K562 (cell line): ENCODE data around the gene TRAPPC5. TPM values are rescaled to one million over a fixed set of nuclear protein-coding genes. Genes with fewer than 3 reads are reported as not detected.

Source experiments
- ATAC-seq: fragments of 200-7000 bp; cut with Tn5 transposase; 3 replicates; pipeline ENCODE4 v1.9.1; 2020; ENCODE audit warnings: moderate library complexity
- BruUV-seq: library from RNA; stranded (reverse); fragments of 400-500 nt; replicated peaks from 2 replicates; lab custom pipeline; 2021; lab: Mats Ljungman, UMichigan
- CTCF ChIA-PET: fragments of 300-600 bp; formaldehyde crosslinking; extraction: SDS; loops from one replicate; lab custom pipeline; 2021; ENCODE audit warnings: low intra/inter-chr PET ratio; lab: Yijun Ruan, JAX
- POLR2A ChIA-PET: fragments of 300-600, 350-650 bp; sonication (Branson Sonifier 250); formaldehyde crosslinking; extraction: SDS; loops from one replicate; lab custom pipeline; 2021; ENCODE audit warnings: antibody characterized with exemption, inconsistent platforms; lab: Yijun Ruan, JAX
- DNase-seq, 4 experiments: peaks; one replicate each; pipeline versions ENCODE4 v3.0.0 to v3.0.0-alpha.2; 2011 to 2018; ENCODE audit warnings: low spot score in 3 of 4, mixed read lengths in 3 of 4; ENCODE audit errors: extremely low read depth in 1 of 4
- FAIRE-seq: peaks from 2 replicates; lab custom pipeline; 2011; peaks lifted over from hg19 to GRCh38; lab: Jason Lieb, UNC
- H2AFZ ChIP-seq: 2 replicates; pipeline ENCODE4 v1.6.0; 2011; ENCODE audit warnings: low read depth, low read length, control low read depth, inconsistent platforms
- H3K27ac ChIP-seq: fragments of 200-600 bp; 3 replicates; pipeline ENCODE4 v1.8.0; 2011; ENCODE audit warnings: low read depth, mild to moderate bottlenecking, control low read depth, inconsistent platforms, low read length, moderate library complexity, mixed read lengths; ENCODE audit errors: extremely low read depth
- H3K27me3 ChIP-seq, 2 experiments: fragments of 300-600 bp in 1 of 2; 2 replicates in 1 of 2; 3 replicates in 1 of 2; pipeline versions ENCODE4 v1.6.0 to v1.8.0; 2011; ENCODE audit warnings: inconsistent platforms in 2 of 2, low read length in 2 of 2, mild to moderate bottlenecking in 1 of 2, mixed read lengths in 1 of 2, moderate library complexity in 1 of 2; ENCODE audit not compliant: control insufficient read depth in 2 of 2, insufficient read depth in 2 of 2
- H3K36me3 ChIP-seq: fragments of 300-600 bp; 3 replicates; pipeline ENCODE4 v1.8.0; 2011; ENCODE audit warnings: mild to moderate bottlenecking, low read length, inconsistent platforms; ENCODE audit not compliant: control insufficient read depth, insufficient read depth
- H3K4me1 ChIP-seq, 2 experiments: fragments of 200-600 bp in 1 of 2; replicated peaks in 1 of 2; 2 replicates in 1 of 2; 3 replicates in 1 of 2; pipeline versions ENCODE4 v1.5.1 to v1.8.0; 2011; ENCODE audit warnings: inconsistent platforms in 2 of 2, low read length in 2 of 2, mild to moderate bottlenecking in 1 of 2, mixed read lengths in 1 of 2, moderate library complexity in 1 of 2; ENCODE audit not compliant: control insufficient read depth in 2 of 2, insufficient read depth in 2 of 2
- H3K4me2 ChIP-seq: 2 replicates; pipeline ENCODE4 v1.6.1; 2011; ENCODE audit warnings: low read length, control low read depth, inconsistent platforms, mixed read lengths; ENCODE audit not compliant: insufficient read depth
- H3K4me3 ChIP-seq: fragments of 200-600 bp; sonication (generic), shearing (Covaris generic); 2 replicates; pipeline ENCODE4 v1.5.1; 2016; ENCODE audit warnings: control low read depth, inconsistent platforms
- H3K79me2 ChIP-seq: fragments of 200-600 bp; 3 replicates; pipeline ENCODE4 v1.8.0; 2011; ENCODE audit warnings: low read length, inconsistent platforms; ENCODE audit not compliant: control insufficient read depth, insufficient read depth
- H3K9ac ChIP-seq, 2 experiments: 2 replicates each; pipeline versions ENCODE4 v1.6.0 to v1.6.1; 2011; ENCODE audit warnings: low read depth in 2 of 2, low read length in 2 of 2, control low read depth in 1 of 2, inconsistent platforms in 1 of 2, mild to moderate bottlenecking in 1 of 2, mixed read lengths in 1 of 2; ENCODE audit not compliant: insufficient read depth in 1 of 2
- H3K9me1 ChIP-seq: one replicate; pipeline ENCODE4 v1.6.0; 2011; ENCODE audit warnings: inconsistent platforms, mild to moderate bottlenecking, low read length, moderate library complexity; ENCODE audit not compliant: control insufficient read depth, insufficient read depth
- H3K9me3 ChIP-seq: replicated peaks from 2 replicates; pipeline ENCODE4 v1.5.1; 2011; ENCODE audit warnings: low read depth, low read length, inconsistent platforms; ENCODE audit not compliant: control insufficient read depth, insufficient read depth
- H4K20me1 ChIP-seq: replicated peaks from 2 replicates; pipeline ENCODE4 v1.6.1; 2011; ENCODE audit warnings: low read length, inconsistent platforms, mixed read lengths; ENCODE audit not compliant: control insufficient read depth, insufficient read depth
- ARID3A ChIP-seq: IDR thresholded peaks from 2 replicates; pipeline ENCODE4 v1.6.1; 2012; ENCODE audit warnings: low read depth, low read length, improper control_type of control experiment, borderline replicate concordance
- ARNT ChIP-seq, 2 experiments: fragments of 450-650 bp; IDR thresholded peaks; 2 replicates each; pipeline ENCODE4 v1.6.1; 2016; ENCODE audit warnings: mild to moderate bottlenecking in 1 of 2
- DPF2 ChIP-seq: fragments of 450-650 bp; IDR thresholded peaks from 2 replicates; pipeline ENCODE4 v1.6.1; 2016
- HNRNPL ChIP-seq: fragments of 200-400 bp; formaldehyde crosslinking; IDR thresholded peaks from 2 replicates; pipeline ENCODE4 v1.6.1; 2017; ENCODE audit warnings: low read depth, mild to moderate bottlenecking, low read length
- L3MBTL2 ChIP-seq: fragments of 450-650 bp; IDR thresholded peaks from 2 replicates; pipeline ENCODE4 v1.6.1; 2016; ENCODE audit warnings: mild to moderate bottlenecking, moderate library complexity
- MLLT1 ChIP-seq, 2 experiments: fragments of 450-650 bp; IDR thresholded peaks; 2 replicates each; pipeline ENCODE4 v1.6.1; 2016
- PBX2 ChIP-seq, 2 experiments: IDR thresholded peaks in 1 of 2; conservative IDR thresholded peaks in 1 of 2; 2 replicates each; pipeline ENCODE4 v1.6.1; 2016; ENCODE audit warnings: low read depth in 2 of 2, mild to moderate bottlenecking in 1 of 2, missing compliant biosample characterization in 1 of 2, missing genetic modification characterization in 1 of 2, moderate library complexity in 1 of 2
- POLR3A ChIP-seq: IDR thresholded peaks from 2 replicates; pipeline ENCODE4 v1.6.1; 2011; ENCODE audit warnings: borderline replicate concordance, mild to moderate bottlenecking, moderate library complexity; ENCODE audit not compliant: insufficient read length, insufficient read depth; ENCODE audit errors: extremely low read depth
- RBM25 ChIP-seq: fragments of 200-400 bp; formaldehyde crosslinking; IDR thresholded peaks from 2 replicates; pipeline ENCODE4 v1.6.1; 2018; ENCODE audit warnings: low read length, low read depth, moderate library complexity; ENCODE audit not compliant: severe bottlenecking
- RNF2 ChIP-seq: sonication (generic); IDR thresholded peaks from 2 replicates; pipeline ENCODE4 v1.6.1; 2016
- TBP ChIP-seq: optimal IDR thresholded peaks from 2 replicates; pipeline ENCODE3; 2011; ENCODE audit warnings: low read depth, low read length, improper control_type of control experiment
- TRIM24 ChIP-seq, 2 experiments: fragments of 450-650 bp; IDR thresholded peaks; 2 replicates each; pipeline ENCODE4 v1.6.1; 2016
- ZBTB7A ChIP-seq: IDR thresholded peaks from 2 replicates; pipeline ENCODE4 v1.6.1; 2011; ENCODE audit warnings: low read depth, mild to moderate bottlenecking, low read length, moderate library complexity, borderline replicate concordance; ENCODE audit not compliant: control insufficient read depth
- ZNF280B ChIP-seq: fragments of 250-450 bp; sonication (Bioruptor Pico); IDR thresholded peaks from 2 replicates; pipeline ENCODE4 v1.5.1; 2021; ENCODE audit warnings: mild to moderate bottlenecking
- ZNF707 ChIP-seq: fragments of 250-450 bp; sonication (Bioruptor Pico); conservative IDR thresholded peaks from 2 replicates; pipeline ENCODE4 v1.8.0; 2022; ENCODE audit warnings: inconsistent platforms, mild to moderate bottlenecking, moderate library complexity
- WGBS: fragments of 100-300 bp; shearing (Covaris generic); methylation state at CpG from one replicate; pipeline ENCODE4 v1.1.6; 2016; ENCODE audit warnings: low coverage, mixed read lengths; ENCODE audit not compliant: insufficient coverage; ENCODE audit errors: missing lambda C conversion rate; 5-methylcytosine and 5-hydroxymethylcytosine counted together
- in situ Hi-C: fragments of 300-500 bp; cut with MboI; formaldehyde crosslinking; loops from 4 replicates; pipeline ENCODE4 v1.15.0; 2018; ENCODE audit warnings: inconsistent platforms, mixed read lengths
- intact Hi-C: fragments of 100-400 bp; cut with micrococcal nuclease; formaldehyde crosslinking; loops from 2 replicates; pipeline ENCODE4 v1.14.2; 2022
- polyA plus RNA-seq, 8 experiments: library from polyadenylated mRNA; depleted of rRNA in 4 of 8; stranded (reverse) in 5 of 8; unstranded in 3 of 8; fragments of >200 nt; fragmentation: Nextera tagmentation in 2 of 8; fragmentation: Illumina TruSeq in 1 of 8; extraction: Ambion mirVana in 2 of 8; extraction: Trizol in 1 of 8; gene quantifications; 2 replicates each; pipeline versions ENCODE4 v1.2.1 to v1.2.3, GENCODE V29; 2011 to 2014; ENCODE audit warnings: inconsistent platforms in 1 of 8, missing spikeins in 1 of 8
- total RNA-seq, 7 experiments: library from RNA; depleted of rRNA in 6 of 7; stranded (reverse); fragments of >200 nt in 6 of 7; fragmentation: Illumina TruSeq in 2 of 7; extraction: Trizol in 2 of 7; gene quantifications; 2 replicates each; pipeline versions ENCODE4 v1.2.1 to v1.2.3, GENCODE V29; 2011 to 2021; ENCODE audit warnings: low replicate concordance in 1 of 7

The TRAPPC5 gene
- total and polyA plus RNA-seq, 9 of the 15 experiments (the other 6 are each of a cell fraction or from before 2014, with no cell fraction given) = 2.0 to 76.9 (median 29.3) TPM

GRCh38 chr19:7662657-7663056, 18.0 kb upstream of the TRAPPC5 start:
- Histone ChIP-seq H3K27me3 (peaks cover 13 to 19% of the 10 kb centered on the region in 2 experiments; a peak in 4 of 5 replicates), H3K4me1 (no peaks in the 10 kb centered on the region; a peak in 1 of 5 replicates), H3K4me3 (no peak overlapping the region), H3K9ac (no peak overlapping the region), H3K9me3 (no peaks in the 10 kb centered on the region), H3K9me1 (no peaks in the 10 kb centered on the region), H2AFZ (no peak overlapping the region), H3K79me2 (no peaks in the 10 kb centered on the region)
- POLR2A ChIA-PET = no interaction called here
- 2% methylated on average over 14 of the region's 14 CpGs for WGBS
- CTCF ChIA-PET = no interaction called here
- no peak for FAIRE-seq
- TF ChIP-seq L3MBTL2 (no peak), ARNT (IDR thresholded peaks at IDR 0.05) (no peak), POLR3A (peak; percentile 27), ZBTB7A (no peak), HNRNPL (no peak), TBP (peak; percentile 19), ARID3A (no peak), DPF2 (no peak), RNF2 (no peak), ZNF707 (CRISPR knock-in tag) (no peak), ZNF280B (no peak), TRIM24 (IDR thresholded peaks at IDR 0.05) (no peak), PBX2 (CRISPR knock-in tag; IDR thresholded peaks at IDR 0.05; ENCODE audit: low read depth) (no peak), PBX2 (tag; conservative IDR thresholded peaks at IDR 0.05; ENCODE audit: low read depth) (no peak), RBM25 (peak; percentile 16), MLLT1 (IDR thresholded peaks at IDR 0.05) (no peak)
- TF ChIP-seq, all 486 proteins: peak for 3
- Histone ChIP-seq H3K4me2 (no peak overlapping the region), H4K20me1 (no peaks in the 10 kb centered on the region), H3K36me3 (no peaks in the 10 kb centered on the region), H3K27ac (no peak overlapping the region)
- intact Hi-C loops = no loop called here
- DNase-seq (no peak), ATAC-seq (no peak)
- in situ Hi-C loops = no loop called here
- BruUV-seq = no TSS peak
